Posterior vena cava (tissue), 2 donors: ENCODE measurements around the gene LCTL. TPM values are rescaled to one million over a fixed set of nuclear protein-coding genes. Genes with fewer than 3 reads are reported as not detected.
"Not testable (repeated sequence)": the region's sequence is repeated elsewhere in the genome, so short reads cannot be mapped to it uniquely, and the experiment has no call there.

Experiments
- DNase-seq: peaks from one replicate; pipeline ENCODE4 v3.0.0-alpha.2; 2020; ENCODE audit warnings: low spot score
- intact Hi-C, 2 donors: fragments of 100-400 bp; cut with DNase I; formaldehyde crosslinking; loops; one replicate each; pipeline versions ENCODE4 v1.14.1 to v1.14.2; 2022 to 2023
- total RNA-seq, 2 donors: library from RNA; stranded (reverse); fragmentation: NEBNext Ultra II Directional; extraction: Animal tissue kit (Norgen Biotek cat#: 25700); gene quantifications; one replicate each; pipeline ENCODE4 v1.2.1, GENCODE V29; 2021
- donor health status: DM: yes; HTN: yes; CAD: no.
- donor health status: DM: yes; HTN: yes; CAD: no.

Gene LCTL
- total RNA-seq, 2 donors from 2014 or later: not detected

GRCh38 chr15:66593219-66593780 is 27.5 kb upstream of the LCTL start:
- DNase-seq: no peak
- intact Hi-C loops: no loop called here

GRCh38 chr15:66592505-66593218 is 26.9 kb upstream of the LCTL start:
- intact Hi-C loops: no loop called here
- no peak for DNase-seq

GRCh38 chr15:66591322-66591862 is 25.6 kb upstream of the LCTL start:
- DNase-seq: no peak
- intact Hi-C loops: no loop called here

GRCh38 chr15:66590435-66590834 is 24.6 kb upstream of the LCTL start:
- DNase-seq: no peak
- intact Hi-C loops: no loop called here

GRCh38 chr15:66589429-66589828 is 23.6 kb upstream of the LCTL start:
- intact Hi-C loops, DNase-seq: not testable (repeated sequence)

- intact Hi-C loops: no loop called here
Observed at GRCh38 chr15:66588971-66589370, 23.2 kb upstream of the LCTL start.

GRCh38 chr15:66588537-66588936 is 22.7 kb upstream of the LCTL start:
- DNase-seq: no peak
- intact Hi-C loops: no loop called here

More at GRCh38 chr15:66588971-66589370, 23.2 kb upstream of the LCTL start:
- no peak for DNase-seq

GRCh38 chr15:66587749-66588148 is 22.0 kb upstream of the LCTL start:
- no peak for DNase-seq
- intact Hi-C loops: no loop called here

GRCh38 chr15:66587020-66587419 is 21.2 kb upstream of the LCTL start:
- intact Hi-C loops: no loop called here
- no peak for DNase-seq

GRCh38 chr15:66586155-66586976 is 20.6 kb upstream of the LCTL start:
- no peak for DNase-seq
- intact Hi-C loops: no loop called here

GRCh38 chr15:66581972-66582537 is 16.3 kb upstream of the LCTL start:
- no peak for DNase-seq
- intact Hi-C loops: no loop called here

GRCh38 chr15:66580643-66581042 is 14.8 kb upstream of the LCTL start:
- no peak for DNase-seq
- intact Hi-C loops: no loop called here

- no peak for DNase-seq
- intact Hi-C loops: no loop called here
Observed at GRCh38 chr15:66578286-66578875, 12.6 kb upstream of the LCTL start.

- no peak for DNase-seq
- intact Hi-C loops: no loop called here
Observed at GRCh38 chr15:66574596-66574950, 8.8 kb upstream of the LCTL start.

GRCh38 chr15:66573719-66574595 is 8.2 kb upstream of the LCTL start:
- intact Hi-C loops: no loop called here
- peak; percentile 76 for DNase-seq

- intact Hi-C loops: no loop called here
Observed at GRCh38 chr15:66573348-66573718, 7.5 kb upstream of the LCTL start.

GRCh38 chr15:66572146-66572545 is 6.3 kb upstream of the LCTL start:
- DNase-seq: peak; percentile 30
- intact Hi-C loops: no loop called here

More at GRCh38 chr15:66573348-66573718, 7.5 kb upstream of the LCTL start:
- DNase-seq: peak; percentile 28

GRCh38 chr15:66570842-66571478 is 5.2 kb upstream of the LCTL start:
- DNase-seq: no peak

More at GRCh38 chr15:66570842-66571478, 5.2 kb upstream of the LCTL start:
- intact Hi-C loops: no loop called here
